ENCODE measurements around the gene C4BPB. TPM values are rescaled to one million over a fixed set of nuclear protein-coding genes. Genes with fewer than 3 reads are reported as not detected.

C4BPB gene
- total and polyA plus RNA-seq, 8 donors, result 0.73 to 6.4 (median 0.92) TPM

GRCh38 chr1:207124389-207124788 is 35.7 kb downstream of the C4BPB start:
- H3K4me3 ChIP-seq, result no peak overlapping the region
- H3K4me1 ChIP-seq, result no peaks in the 10 kb centered on the region
- peaks cover 0 to 18% of the 10 kb centered on the region in 2 donors for H3K9me3 ChIP-seq
- no peak overlapping the region for H3K27ac ChIP-seq
- DNase-seq (no peak), ATAC-seq (no peak)
- no peak for TF ChIP-seq CTCF (IDR thresholded peaks at IDR 0.05)
- no peaks in the 10 kb centered on the region for H3K27me3 ChIP-seq
- H3K36me3 ChIP-seq, result no peaks in the 10 kb centered on the region
- intact Hi-C loops (cut with DNase I), result no loop called here

- Histone ChIP-seq H3K36me3 (no peaks in the 10 kb centered on the region), H3K4me1 (no peaks in the 10 kb centered on the region), H3K27ac (no peak overlapping the region), H3K27me3 (no peaks in the 10 kb centered on the region), H3K9me3 (peaks cover 0 to 31% of the 10 kb centered on the region in 2 donors), H3K4me3 (no peak overlapping the region)
- no peak for TF ChIP-seq CTCF (IDR thresholded peaks at IDR 0.05)
- ATAC-seq (no peak), DNase-seq (no peak)
- intact Hi-C loops (cut with DNase I), result no loop called here
Measured at GRCh38 chr1:207128336-207128921, 39.8 kb downstream of the C4BPB start.

- Histone ChIP-seq H3K4me3 (no peak overlapping the region), H3K27me3 (no peaks in the 10 kb centered on the region), H3K4me1 (no peaks in the 10 kb centered on the region), H3K9me3 (peaks cover 0 to 31% of the 10 kb centered on the region in 2 donors), H3K27ac (no peak overlapping the region), H3K36me3 (no peaks in the 10 kb centered on the region)
- intact Hi-C loops (cut with DNase I), result no loop called here
- ATAC-seq (no peak), DNase-seq (no peak)
- TF ChIP-seq CTCF (IDR thresholded peaks at IDR 0.05), result no peak
Measured at GRCh38 chr1:207129053-207129452, 40.4 kb downstream of the C4BPB start.

GRCh38 chr1:207130252-207131036 is 41.8 kb downstream of the C4BPB start:
- Histone ChIP-seq H3K4me3 (no peak overlapping the region), H3K27me3 (no peaks in the 10 kb centered on the region), H3K9me3 (peaks cover 0 to 31% of the 10 kb centered on the region in 2 donors), H3K36me3 (no peaks in the 10 kb centered on the region), H3K4me1 (peaks cover 0 to 9% of the 10 kb centered on the region in 2 donors), H3K27ac (no peak overlapping the region)
- intact Hi-C loops (cut with DNase I), result no loop called here
- no peak for ATAC-seq
- DNase-seq, result no peak
- no peak for TF ChIP-seq CTCF (IDR thresholded peaks at IDR 0.05)

GRCh38 chr1:207131163-207131562 is 42.5 kb downstream of the C4BPB start:
- ATAC-seq, result no peak
- intact Hi-C loops (cut with DNase I), result no loop called here
- H3K36me3 ChIP-seq, result no peaks in the 10 kb centered on the region
- no peak for TF ChIP-seq CTCF (IDR thresholded peaks at IDR 0.05)
- H3K27me3 ChIP-seq, result no peaks in the 10 kb centered on the region
- DNase-seq, result no peak
- H3K4me1 ChIP-seq, result peaks cover 0 to 11% of the 10 kb centered on the region in 2 donors
- no peak overlapping the region for H3K27ac ChIP-seq
- no peak overlapping the region for H3K4me3 ChIP-seq
- peaks cover 0 to 31% of the 10 kb centered on the region in 2 donors for H3K9me3 ChIP-seq

Data from left lung (tissue), 10 donors.